Kidney tubule cell (primary cell): ENCODE data around the gene TLNRD1.

Experiments
- DNase-seq: peaks from one replicate; pipeline ENCODE4 v3.0.0-alpha.2; 2018; ENCODE audit warnings: low spot score

Gene TLNRD1

DNA sequence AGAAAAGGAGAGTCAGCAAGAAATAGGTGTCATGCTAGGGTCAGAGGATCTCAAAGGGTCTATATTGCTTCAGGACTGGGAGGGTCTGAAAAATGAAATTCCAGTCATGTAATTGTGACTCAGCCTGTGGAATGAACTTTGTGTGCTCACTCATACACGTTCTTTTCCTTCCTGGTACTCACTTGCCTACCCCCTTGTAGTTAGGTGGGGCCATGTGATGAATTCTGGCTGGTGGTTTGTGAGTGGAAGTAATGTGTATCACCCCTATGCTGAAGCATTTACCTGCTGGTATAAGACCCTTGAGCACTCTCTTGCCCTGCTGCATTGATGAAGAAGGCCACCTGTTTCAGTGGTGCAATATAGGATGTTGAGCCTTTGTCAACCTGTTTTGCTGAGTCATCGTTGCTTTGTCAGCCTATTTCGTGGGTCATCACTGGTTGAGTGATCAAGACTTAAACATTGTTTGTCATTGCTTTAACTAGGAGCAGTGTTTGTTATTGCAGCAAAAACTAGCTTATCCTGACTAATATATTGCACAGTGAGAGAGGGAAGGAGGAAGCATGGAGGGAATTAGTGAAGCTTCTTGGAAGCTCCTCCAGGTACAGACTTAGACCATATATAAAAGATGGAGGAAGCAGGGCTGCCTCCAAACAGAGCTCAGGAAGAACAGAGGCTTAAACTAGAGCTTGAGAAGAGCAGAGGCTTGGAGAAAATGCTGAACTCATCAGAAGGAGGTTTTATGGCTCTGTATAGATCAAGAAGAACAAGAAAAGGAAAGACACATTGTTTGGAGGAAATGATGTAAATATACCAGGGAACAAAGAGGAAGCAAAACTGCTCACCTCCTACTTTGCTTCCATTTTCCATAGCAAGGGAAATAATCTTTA, 28.9 kb downstream of the TLNRD1 start:
- DNase-seq: peak; percentile 62

DNA sequence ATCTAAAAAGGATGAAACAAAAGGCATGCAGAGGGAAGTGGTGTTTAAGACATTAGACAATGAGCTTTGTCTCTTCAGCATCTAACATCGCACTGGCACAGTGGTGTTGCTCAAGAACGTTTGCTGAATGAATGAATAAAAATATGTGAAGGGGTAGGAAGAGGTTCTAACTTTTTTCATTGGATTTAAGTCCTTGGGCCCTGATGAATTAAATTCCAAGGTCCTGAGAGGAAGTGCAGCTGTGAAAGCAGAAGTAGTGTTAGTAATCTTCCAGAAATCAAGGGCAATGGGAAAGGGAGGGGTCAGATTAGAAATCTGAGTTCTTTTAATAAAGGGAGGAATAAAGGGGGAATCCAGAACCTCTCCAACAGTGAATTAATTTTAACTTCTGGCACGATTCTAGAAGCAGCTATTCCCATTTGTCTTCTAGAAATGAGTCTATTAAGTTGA, 29.6 kb downstream of the TLNRD1 start:
- DNase-seq: no peak

DNA sequence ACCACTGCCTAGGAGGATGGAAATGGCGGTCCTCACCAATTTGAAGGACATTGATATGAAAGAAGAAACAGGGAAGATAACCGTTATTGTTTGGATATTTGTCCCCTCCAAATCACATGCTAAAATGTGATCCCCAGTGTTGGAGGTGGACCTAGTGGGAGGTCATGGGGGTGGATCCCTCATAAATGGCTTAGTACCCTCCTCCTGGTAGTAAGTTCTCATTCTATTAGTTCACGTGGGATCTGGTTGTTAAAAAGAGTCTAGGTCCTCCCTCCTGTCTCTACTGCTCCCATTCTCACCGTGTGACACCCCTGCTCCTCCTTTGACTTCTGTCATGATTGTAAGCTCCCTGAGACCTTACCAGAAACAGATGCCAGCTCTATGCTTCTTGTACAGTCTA, 30.5 kb downstream of the TLNRD1 start:
- DNase-seq: no peak

DNA sequence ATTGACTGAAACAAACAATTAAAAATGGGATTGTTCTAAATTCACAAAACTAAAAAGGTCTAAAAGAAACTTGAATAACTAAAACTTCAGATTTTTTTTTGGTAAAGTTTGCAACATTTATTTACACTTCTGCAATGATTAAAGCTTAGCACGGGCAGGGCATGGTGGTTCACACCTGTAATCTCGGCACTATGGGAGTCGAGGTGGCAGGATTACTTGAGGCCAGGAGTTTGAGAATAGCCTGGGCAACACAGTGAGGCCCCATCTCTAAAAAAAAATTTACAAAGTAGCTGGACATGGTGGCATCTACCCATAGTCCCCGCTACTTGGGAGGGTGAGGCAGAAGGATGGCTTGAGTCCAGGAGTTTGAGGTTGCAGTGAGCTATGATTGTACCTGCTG, 31.6 kb downstream of the TLNRD1 start:
- no peak for DNase-seq

DNA sequence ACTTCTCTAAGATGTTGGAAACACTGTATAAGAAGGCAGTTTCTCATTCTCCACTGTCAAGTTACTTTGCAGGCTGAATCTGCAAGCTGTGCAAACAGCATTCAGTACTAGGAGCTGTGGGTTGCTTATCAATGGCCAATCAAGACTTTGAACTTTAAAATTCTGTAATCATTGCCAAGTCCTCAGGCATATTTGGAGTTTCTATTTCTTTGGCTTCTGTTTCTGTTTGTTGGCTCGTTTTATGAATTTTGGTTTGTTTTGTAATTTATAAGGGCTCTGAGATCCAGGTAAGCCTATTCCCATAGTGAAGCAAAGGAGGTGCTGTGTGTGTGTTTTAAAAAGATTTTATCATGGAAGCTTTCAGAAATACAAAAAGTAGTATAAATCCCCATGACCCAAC, 32.1 kb downstream of the TLNRD1 start:
- DNase-seq: no peak

DNA sequence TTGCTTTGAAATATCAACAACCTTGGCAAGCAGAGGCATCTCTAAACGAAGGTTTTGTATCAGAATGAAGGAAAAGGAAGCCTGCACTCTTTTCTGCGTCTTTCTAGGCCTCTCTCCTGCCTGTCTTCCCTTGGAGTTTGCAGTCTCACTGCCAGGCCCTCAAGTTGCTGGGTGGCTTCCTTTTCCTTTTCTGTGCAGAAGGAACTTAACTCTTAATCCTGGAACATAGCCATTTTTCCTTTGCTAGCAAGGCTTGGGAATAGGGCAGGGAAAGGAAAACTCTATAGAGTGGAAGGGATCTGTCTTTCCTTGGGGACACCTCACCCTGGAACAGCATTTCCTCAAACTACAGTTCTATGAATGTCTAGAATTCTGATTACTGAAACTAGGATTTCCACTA, 32.8 kb downstream of the TLNRD1 start:
- DNase-seq: no peak

DNA sequence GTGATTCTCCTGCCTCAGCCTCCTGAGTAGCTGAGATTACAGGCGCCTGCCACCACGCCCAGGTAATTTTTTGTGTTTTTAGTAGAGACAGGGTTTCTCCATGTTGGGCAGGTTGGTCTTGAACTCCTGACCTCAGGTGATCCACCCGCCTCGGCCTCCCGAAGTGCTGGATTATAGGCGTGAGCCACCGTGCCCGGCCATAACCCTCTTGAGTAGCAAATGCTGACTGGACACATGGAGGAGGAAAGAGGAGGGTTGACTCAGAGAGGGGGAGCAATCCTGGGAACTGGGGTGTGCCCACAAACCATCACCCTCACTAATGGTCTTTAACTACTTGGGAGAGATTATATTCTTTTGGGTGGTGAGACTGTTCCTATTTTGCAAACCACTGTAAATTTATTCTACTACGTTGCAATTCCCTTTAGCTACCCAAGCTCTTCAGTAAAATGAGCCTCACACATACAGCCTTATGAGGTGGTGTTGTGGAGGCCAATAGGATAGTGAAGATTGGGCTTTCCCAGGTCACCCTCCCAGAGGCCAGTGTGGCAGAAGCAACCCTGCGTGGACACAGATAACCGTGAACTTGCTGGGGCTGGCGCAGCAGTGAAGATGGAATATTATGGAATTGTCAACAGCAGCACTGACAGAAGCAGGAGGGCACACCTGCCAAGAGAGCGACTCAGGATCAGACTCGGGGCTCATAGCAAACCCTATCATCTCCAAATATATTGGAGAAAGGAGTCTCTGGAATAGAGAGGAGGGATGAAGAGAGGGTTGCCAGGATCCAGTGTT, 37.4 kb downstream of the TLNRD1 start:
- no peak for DNase-seq

DNA sequence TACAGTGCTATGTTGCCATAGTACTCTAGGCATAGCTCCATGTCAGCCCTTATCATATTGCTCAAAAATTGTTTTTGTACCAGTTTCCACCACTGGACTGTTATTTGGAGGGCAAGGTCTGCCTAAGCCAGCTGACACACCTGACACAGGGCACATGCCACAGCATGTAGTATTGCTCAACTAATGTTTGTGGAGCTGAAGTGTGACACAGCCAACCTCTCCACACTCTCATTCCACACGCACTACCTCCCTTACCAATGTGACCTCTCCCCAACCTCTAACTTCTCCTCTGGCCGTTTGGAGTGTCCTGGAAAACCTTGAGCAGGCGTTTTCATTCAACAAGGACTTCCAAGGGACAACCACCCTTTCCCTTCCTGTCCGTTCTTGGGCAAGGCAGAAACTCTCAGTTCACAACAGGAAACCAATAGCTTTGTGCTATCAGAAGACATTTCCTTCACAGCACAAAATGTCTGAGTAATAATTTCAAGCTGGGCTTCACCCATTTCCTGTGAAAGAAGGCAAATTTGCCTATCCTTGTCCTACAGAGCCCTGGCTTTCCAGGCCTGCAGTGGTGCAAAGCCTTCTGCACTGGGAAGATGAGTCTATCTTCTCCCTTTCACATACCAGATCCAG, 38.4 kb downstream of the TLNRD1 start:
- no peak for DNase-seq

DNA sequence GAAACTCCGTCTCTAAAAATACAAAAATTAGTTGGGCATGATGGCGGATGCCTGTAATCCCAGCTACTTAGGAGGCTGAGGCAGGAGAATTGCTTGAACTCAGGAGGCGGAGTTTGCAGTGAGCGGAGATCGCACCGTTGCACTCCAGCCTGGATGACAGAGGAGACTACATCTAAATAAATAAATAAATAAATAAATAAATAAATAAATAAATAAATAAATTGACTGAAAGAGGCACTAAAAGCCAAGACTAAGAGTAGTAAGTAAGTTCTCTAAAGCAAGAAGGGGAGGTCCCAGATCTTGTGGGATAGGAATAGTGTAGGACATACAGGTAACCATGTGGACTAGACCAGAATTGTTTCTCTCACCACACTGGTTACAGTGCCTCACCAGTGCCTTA, 40.0 kb downstream of the TLNRD1 start:
- no peak for DNase-seq

DNA sequence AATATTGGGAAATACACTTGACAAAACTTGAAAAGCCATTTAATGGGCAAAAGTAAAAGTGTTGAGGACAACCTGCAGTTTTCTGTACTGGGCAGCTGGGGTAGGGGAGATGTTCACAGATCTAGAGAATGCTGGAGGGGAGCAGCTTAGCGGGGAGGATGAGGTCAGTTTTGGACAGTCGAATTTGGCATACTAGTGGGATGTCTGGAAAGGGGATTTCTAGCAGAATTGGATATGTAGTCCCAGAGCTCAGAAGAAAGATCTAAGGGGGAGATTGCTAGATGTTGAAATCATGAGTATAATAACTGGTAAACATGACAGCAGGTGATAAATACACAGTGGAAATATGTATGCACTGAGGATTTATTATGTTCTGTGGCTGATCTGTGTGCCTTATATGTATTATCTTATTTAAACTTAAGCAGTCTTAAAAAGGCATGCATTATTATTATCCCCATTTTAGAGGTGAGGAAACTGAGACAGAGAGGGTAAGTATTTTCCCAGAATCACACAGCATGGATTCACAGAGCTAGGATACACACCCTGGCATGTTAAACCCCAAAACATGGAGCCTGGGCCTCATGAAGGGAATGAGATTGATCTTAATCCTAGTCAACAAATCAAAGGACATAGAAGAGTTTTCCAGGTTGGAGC, 42.7 kb downstream of the TLNRD1 start:
- no peak for DNase-seq

DNA sequence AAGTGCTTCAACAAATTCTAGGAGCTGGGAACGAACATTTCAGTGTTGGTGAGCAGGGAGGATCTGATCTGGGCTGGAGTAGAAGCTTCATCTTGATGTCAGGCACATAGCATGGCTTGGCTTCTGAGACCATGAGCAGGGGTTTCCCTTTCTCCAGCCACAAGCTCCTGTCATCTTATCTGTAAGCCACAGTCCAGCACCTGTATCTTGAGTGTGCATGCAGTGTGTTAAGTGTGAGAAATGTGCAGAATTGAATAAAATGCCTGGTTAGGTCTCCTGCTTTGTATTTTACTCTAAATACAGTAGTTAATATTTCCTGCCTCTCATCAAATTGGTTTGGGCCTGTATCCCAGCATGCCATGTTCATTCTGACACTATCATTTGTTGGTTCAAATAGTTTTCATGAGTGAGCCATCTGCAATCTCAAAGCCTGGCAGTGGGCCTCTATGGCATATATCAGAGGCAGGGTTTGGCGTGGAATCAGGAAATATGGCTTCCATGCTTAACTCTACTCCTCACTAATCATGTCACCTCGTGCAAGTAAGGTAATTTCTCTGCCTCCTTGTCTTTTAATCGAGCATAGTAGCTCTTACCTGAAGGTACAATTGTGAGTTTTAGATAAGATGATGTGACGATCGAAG, 43.3 kb downstream of the TLNRD1 start:
- no peak for DNase-seq

DNA sequence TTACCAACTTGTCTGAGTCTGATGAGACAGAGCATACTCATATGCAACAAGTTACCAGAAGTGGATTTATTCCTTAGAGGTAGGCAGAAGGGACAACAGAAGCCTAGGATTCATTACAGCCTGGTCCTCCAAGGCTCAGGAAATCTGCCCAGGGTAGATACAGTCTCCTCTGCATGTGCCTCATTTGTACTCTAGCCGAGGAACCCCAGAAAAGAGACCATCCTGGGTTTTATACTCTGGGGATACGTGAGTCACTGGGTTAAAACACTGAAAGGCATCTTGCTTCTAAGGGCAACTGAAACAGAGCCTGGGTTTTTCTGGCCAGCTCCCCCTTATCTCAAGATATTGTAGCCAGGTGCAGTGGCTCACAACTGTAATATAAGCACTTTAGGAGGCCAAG, 45.6 kb downstream of the TLNRD1 start:
- no peak for DNase-seq

DNA sequence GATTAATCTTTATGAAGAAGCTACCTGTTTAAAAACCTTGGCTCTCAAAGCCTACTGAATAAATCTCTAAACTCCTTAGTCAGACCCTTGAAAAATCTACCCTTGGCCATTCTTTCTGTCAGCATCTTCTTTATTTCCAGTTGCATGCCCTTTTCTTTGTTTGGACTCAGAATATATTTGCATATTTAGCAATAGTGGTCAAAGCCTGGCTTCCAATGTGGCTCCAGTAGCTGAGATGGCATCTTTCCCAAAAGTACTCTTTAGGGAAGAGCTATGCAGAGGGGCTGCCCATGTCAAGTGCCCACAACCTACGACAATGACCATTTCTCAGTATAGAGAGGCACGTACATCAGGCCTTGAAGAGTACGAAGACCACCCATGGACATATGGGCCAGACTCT, 47.2 kb downstream of the TLNRD1 start:
- DNase-seq: no peak

DNA sequence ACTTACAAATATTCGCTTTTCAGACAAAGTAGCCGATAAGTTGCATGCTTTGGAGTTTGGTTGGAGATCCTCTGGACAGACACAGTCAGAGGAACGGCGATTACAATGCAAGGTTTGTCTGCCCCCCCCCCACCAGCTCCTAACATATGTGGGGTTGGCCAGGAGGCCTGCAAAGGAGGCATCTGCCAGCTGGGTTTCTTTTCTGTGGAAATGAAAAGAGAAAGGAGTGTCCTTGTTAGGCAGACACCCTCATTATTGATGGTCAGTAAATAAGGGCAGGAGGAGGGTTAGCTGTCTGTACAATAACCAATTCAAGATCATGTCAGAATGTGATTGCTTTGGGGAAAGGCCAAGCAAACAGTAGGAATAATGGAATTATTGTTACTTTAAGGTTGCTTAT, 49.1 kb downstream of the TLNRD1 start:
- DNase-seq: no peak

DNA sequence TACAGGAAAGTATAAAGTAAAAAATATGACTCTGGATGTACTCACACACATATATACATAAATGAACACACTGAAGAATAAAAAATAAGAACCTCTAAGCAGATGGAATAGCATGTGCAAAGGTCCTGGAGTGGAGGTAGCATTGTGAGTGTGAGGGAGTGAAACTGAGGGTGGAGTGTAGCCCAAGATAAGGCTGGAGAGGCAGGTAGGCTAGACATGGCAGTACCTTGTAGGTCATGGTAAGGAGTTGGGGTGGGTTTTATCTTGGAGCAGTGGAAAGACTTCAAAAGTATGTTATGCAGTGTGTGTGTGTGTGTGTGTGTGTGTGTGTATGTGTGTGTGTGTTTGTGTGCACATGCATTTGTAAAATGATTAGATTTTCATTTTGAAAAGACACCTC, 49.5 kb downstream of the TLNRD1 start:
- DNase-seq: no peak

DNA sequence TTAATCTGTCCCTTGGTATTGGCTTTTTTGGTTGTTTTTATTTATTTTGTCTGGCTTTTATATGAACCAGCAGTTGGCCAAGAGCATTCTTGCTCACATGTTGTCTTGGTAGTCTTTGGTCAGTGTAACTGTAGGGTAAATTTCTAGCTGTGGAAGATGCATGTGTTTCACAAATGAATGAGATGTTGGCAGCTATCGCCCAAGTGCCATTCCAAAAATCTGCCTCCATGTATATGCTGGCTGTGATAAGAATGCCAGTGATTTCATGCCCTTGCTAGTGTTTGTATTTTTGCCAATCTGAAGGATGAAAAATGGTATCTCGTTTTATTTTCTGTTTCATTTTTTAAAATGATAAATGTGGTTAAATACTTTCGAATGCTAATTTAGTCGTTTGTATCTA, 50.1 kb downstream of the TLNRD1 start:
- no peak for DNase-seq

DNA sequence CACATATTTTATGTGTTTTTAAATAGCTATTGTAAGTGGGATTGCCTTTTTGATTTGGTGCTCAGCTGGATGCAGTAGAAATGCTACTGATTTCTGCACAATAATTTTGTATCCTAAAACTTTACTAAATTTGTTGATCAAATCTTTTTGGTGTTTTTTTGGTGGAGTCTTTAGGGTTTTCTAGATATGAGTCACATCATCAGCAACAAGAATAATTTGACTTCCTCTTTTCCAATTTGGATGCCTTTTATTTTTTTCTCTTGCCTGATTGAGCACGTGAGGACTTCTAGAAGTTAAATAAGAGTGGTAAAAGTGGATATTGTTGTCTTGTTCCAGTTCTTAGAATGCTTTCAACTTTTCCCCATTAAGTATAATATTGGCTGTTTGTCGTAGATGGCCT, 51.3 kb downstream of the TLNRD1 start:
- DNase-seq: no peak

DNA sequence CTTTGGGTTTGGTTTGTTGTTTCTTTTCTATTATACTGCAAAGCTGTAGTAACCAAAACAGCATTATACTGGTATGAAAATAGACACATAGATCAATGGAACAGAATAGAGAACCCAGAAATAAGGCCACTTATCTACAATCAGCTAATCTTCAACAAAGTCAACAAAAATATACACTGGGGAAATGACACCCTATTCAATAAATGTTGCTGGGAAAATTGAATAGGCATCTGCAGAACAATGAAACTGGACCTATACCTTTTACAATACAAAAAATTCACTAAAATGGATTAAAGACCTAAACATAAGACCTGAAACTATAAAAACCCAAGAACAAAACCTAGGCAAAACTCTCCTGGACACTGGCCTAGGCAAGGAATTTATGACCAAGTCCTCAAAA, 52.9 kb downstream of the TLNRD1 start:
- no peak for DNase-seq

DNA sequence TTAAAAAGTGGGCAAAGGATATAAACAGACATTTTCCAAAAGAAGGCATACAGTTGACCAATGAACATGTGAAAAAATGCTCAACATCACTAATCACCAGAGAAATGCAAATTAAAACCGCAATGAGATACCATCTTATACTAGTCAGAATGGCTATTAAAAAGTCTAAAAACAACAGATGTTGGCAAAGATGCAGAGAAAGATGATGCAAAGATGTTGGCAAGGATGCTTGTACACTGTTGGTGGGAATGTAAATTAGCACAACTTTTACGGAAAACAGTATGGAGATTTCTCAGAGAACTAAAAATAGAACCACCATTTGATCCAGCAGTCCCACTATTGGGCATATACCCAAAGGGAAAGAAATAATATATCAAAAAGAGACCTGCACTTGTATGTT, 53.5 kb downstream of the TLNRD1 start:
- no peak for DNase-seq
